Motor neuron (in vitro differentiated cells): ENCODE data around the gene ANKDD1A. TPM values are rescaled to one million over a fixed set of nuclear protein-coding genes. Genes with fewer than 3 reads are reported as not detected.

ENCODE experiments used
- ATAC-seq, 8 experiments: fragments of 200-7000 bp; cut with Tn5 transposase; replicated peaks in 6 of 8; 2 replicates each; pipeline ENCODE4 v1.8.0; 2021; ENCODE audit warnings: mild to moderate bottlenecking in 8 of 8, moderate library complexity in 8 of 8
- H3K27ac ChIP-seq, 2 donors: fragments of 250-450 bp; sonication (Bioruptor Pico); 2 replicates each; pipeline ENCODE4 v1.9.0; 2021; ENCODE audit warnings: antibody characterized with exemption in 2 of 2, mild to moderate bottlenecking in 2 of 2, moderate library complexity in 1 of 2
- H3K4me1 ChIP-seq, 2 donors: fragments of 250-450 bp; sonication (Bioruptor Pico); replicated peaks in 1 of 2; 2 replicates each; pipeline ENCODE4 v1.6.1; 2021; ENCODE audit warnings: antibody characterized with exemption in 2 of 2, mild to moderate bottlenecking in 2 of 2, moderate library complexity in 1 of 2
- H3K4me3 ChIP-seq, 5 donors: fragments of 250-450 bp; sonication (Bioruptor Pico); 2 replicates each; pipeline ENCODE4 v1.9.0; 2021; ENCODE audit warnings: antibody characterized with exemption in 5 of 5, mild to moderate bottlenecking in 5 of 5, moderate library complexity in 4 of 5
- WGBS, 10 experiments: fragments of 450-650 bp; shearing (Covaris generic); methylation state at CpG; one replicate each; pipeline ENCODE4 v1.0.0; 2022; 5-methylcytosine and 5-hydroxymethylcytosine counted together
- in situ Hi-C, 9 experiments: fragments of 400-800 bp; cut with MboI; loops; one replicate each; pipeline ENCODE4 v1.15.0; 2021; ENCODE audit warnings: low sequenced_read_pairs in 9 of 9, low pct_unique_long_range_greater_than_20kb in 2 of 9; ENCODE audit not compliant: unreplicated experiment in 9 of 9
- total RNA-seq, 8 experiments: library from RNA; unstranded; fragments of 300-600 nt; gene quantifications; 2 replicates each; pipeline versions ENCODE4 v1.2.3 to v1.2.4, GENCODE V29; 2022

The ANKDD1A gene
- 1 to 10 TPM; 1.0 to 7.7 (median 3.4) TPM for total RNA-seq

GRCh38 chr15:64911311-64912186 lies at the start of gene ANKDD1A:
Gene ANKDD1A (plus strand): TSS chr15:64911902. CDS start chr15:64911931, 29 bp downstream.
- Histone ChIP-seq H3K4me3 (peak within 1 kb of the TSS; percentile 30 to 61 (median 46)), H3K4me1 (peaks cover 0 to 12% of the 10 kb centered on the region in 2 donors), H3K27ac (no peak within 1 kb of the TSS)
- WGBS, 10 experiments = 0 to 55% (median 20%) methylated on average over 1 to 16 of the region's 72 CpGs; no CpG with 5 or more reads in 1 of the 10 experiments
- in situ Hi-C loops = loop anchor here in 1 of 9 experiments (25.0 kb wide), 1 partner anchor 174 kb away; no protein-coding TSS in a partner anchor
- ATAC-seq = peak; percentile 81 to 97 (median 94)

DNA sequence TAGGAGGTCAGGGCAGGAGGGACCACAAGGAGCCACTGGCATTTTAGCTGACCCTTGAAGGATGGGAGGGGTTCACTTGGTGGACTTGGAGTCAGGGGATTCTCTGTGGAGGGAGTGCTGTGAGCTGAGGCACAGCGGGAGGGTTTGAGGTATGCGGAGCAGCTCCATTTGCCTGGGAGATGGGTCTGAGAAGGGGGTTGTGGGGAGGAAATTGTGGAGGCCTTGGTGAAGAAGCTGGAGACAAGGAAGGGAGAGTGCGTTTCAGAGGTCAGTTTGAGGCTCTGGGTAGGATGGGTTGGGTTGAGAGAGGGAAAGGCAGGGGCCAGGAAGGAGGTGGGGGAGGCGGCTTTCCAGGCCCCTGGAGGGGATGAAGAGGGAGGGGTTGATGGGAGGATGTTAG lies 49.7 kb upstream of the ANKDD1A start:
- Histone ChIP-seq H3K27ac (no peak overlapping the region), H3K4me1 (peaks cover 11 to 25% of the 10 kb centered on the region in 2 donors), H3K4me3 (no peak overlapping the region)
- WGBS, 10 experiments = 79 to 100% (median 92%) methylated on average over 1 to 2 of the region's 4 CpGs; no CpG with 5 or more reads in 4 of the 10 experiments
- in situ Hi-C loops = no loop called here
- ATAC-seq = no peak

- Histone ChIP-seq H3K27ac (no peak overlapping the region), H3K4me3 (no peak overlapping the region), H3K4me1 (peaks cover 12 to 23% of the 10 kb centered on the region in 2 donors)
- WGBS, 10 experiments = 100% methylated on average over 1 of the region's 1 CpG; no CpG with 5 or more reads in 8 of the 10 experiments
- in situ Hi-C loops = no loop called here
- no peak for ATAC-seq
Observed at GRCh38 chr15:64862408-64862807, 49.3 kb upstream of the ANKDD1A start.

DNA sequence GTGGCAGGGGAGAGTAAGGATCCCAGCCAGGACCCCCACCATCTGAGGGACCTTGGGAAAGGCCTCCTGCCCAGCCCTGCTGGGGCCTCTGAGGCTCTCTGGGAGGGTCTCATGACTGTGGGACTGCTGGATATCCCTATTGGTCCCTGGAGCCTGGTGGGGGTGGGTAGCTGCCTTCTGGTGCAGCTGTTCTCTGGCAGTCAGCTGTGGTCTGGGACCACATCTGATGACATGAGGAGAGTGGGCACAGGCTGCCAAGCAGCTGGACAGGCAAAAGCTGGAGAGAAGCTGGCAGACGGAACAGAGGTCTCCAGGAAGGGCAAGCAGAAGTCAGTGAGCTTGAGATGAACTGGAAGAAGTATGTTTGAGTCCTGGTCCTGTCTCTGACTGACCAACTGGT lies 47.6 kb upstream of the ANKDD1A start:
- WGBS, 10 experiments = 100% methylated on average over 1 of the region's 1 CpG; no CpG with 5 or more reads in 9 of the 10 experiments
- Histone ChIP-seq H3K4me3 (no peak overlapping the region), H3K27ac (no peak overlapping the region), H3K4me1 (peaks cover 12 to 18% of the 10 kb centered on the region in 2 donors)
- in situ Hi-C loops = no loop called here
- ATAC-seq = no peak

GRCh38 chr15:64865126-64865997 lies 46.3 kb upstream of the ANKDD1A start:
- WGBS, 10 experiments = 90 to 100% (median 98%) methylated on average over 1 to 6 of the region's 12 CpGs; no CpG with 5 or more reads in 4 of the 10 experiments
- peak in 1 of 8 experiments; percentile 0 for ATAC-seq
- in situ Hi-C loops = no loop called here
- H3K4me1 ChIP-seq = peaks cover 12 to 18% of the 10 kb centered on the region in 2 donors
- H3K4me3 ChIP-seq = no peak overlapping the region
- no peak overlapping the region for H3K27ac ChIP-seq

GRCh38 chr15:64865998-64866520 lies 45.6 kb upstream of the ANKDD1A start:
- peaks cover 12 to 18% of the 10 kb centered on the region in 2 donors for H3K4me1 ChIP-seq
- in situ Hi-C loops = no loop called here
- H3K27ac ChIP-seq = peak overlapping the region in 1 of 2 donors; percentile 4
- WGBS, 10 experiments = 20 to 64% (median 51%) methylated on average over 1 to 4 of the region's 6 CpGs; no CpG with 5 or more reads in 7 of the 10 experiments
- H3K4me3 ChIP-seq = no peak overlapping the region
- ATAC-seq = peak; percentile 1 to 94 (median 88)

DNA sequence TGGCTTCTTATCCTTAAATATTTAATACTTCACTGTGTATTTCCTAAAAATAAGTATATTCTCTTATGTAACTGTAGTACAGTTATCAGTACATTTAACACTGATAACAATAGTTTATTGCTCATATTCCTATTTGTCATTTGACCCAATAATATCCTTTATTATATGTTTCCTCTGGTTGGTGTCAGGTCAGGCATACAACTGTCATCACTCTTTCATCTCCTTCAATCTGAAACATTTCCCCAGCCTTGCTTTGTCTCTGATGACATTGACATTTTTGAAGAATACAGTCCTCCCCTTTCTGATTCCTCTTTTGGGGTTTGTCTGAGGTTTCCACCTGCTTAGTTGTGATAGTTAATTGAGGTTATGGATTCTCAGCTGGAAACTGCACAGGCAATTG lies 42.2 kb upstream of the ANKDD1A start:
- in situ Hi-C loops = no loop called here
- Histone ChIP-seq H3K4me3 (no peak overlapping the region), H3K27ac (no peak overlapping the region), H3K4me1 (peaks cover 15 to 19% of the 10 kb centered on the region in 2 donors)
- no peak for ATAC-seq

DNA sequence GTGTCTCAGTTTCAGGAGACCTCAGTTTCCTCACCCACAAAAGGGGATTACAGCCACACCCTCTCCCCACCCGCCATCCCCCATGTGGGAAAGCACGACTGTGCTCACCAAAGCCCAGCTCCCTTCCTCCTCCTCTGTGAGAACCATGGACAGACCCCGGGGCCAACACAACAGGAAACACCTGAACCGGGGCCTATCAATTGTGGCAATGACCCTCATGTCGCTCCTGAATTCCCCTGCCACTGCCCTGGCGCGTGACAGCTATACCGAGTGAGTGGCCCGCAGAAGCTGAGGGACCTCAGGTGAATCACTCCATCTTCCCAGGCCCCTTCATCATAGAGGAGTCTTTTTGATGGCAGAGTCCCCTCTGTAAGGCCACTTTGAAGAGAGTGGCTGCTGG lies 41.3 kb upstream of the ANKDD1A start:
- no peak overlapping the region for H3K4me3 ChIP-seq
- peaks cover 19 to 27% of the 10 kb centered on the region in 2 donors for H3K4me1 ChIP-seq
- in situ Hi-C loops = no loop called here
- H3K27ac ChIP-seq = no peak overlapping the region
- WGBS, 10 experiments = 92 to 100% (median 93%) methylated on average over 2 to 6 of the region's 9 CpGs; no CpG with 5 or more reads in 6 of the 10 experiments
- ATAC-seq = no peak

DNA sequence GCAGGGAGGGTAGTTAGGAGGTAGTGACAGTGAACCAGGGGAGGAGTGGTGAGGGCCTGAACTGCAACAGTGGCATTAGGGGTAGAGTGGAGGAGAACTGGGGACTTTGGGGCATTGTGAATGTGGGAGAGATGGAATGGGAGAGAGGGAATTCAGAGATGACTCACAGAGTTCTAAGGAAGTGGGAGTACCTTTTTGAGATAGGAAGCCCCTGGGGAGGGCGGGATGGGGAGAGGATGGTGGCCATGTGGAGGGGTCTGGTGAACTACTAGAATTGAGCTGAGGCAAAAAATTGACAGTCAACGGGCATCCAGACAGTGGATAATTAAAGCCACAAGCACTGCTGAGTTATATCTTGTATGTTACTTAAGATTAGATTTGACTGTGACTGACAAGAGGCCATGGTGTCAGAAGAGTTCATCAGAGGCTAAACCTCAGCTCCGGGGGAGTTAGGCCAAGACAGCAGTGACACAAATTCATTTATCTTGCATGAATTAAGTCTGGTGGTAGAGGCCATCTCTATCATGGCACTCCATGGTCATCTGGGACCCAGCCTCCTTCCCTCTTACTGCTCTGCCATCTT lies 36.0 kb upstream of the ANKDD1A start:
- 17 to 100% (median 60%) methylated on average over 1 of the region's 3 CpGs; no CpG with 5 or more reads in 6 of the 10 experiments for WGBS, 10 experiments
- Histone ChIP-seq H3K4me1 (peaks cover 7 to 10% of the 10 kb centered on the region in 2 donors), H3K27ac (no peak overlapping the region), H3K4me3 (no peak overlapping the region)
- no peak for ATAC-seq
- in situ Hi-C loops = no loop called here

DNA sequence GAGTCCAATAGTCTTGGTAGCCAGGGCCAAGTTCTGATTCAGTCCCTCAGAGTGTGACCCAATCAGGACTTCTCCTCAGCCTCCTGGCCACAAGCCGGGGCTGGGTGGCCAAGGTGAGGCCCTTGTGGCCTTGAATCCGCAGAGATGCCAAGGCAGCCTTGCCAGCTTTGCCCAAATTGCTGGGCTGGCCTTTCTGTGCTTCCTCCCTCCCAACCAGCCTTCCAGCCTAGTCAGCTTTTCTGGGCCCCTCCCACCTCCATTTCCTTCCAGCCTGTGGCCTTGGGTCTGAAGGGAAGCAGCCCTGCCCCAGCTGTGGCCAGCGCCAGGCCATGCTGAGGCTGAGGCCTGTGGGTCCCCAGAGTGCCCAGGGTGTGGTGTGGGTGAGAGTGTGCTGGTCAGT lies 34.3 kb upstream of the ANKDD1A start:
- ATAC-seq = peak in 2 of 8 experiments; percentile 9 to 39
- H3K4me1 ChIP-seq = peaks cover 7 to 10% of the 10 kb centered on the region in 2 donors
- 80% methylated on average over 2 of the region's 3 CpGs; no CpG with 5 or more reads in 9 of the 10 experiments for WGBS, 10 experiments
- H3K4me3 ChIP-seq = no peak overlapping the region
- no peak overlapping the region for H3K27ac ChIP-seq
- in situ Hi-C loops = no loop called here

DNA sequence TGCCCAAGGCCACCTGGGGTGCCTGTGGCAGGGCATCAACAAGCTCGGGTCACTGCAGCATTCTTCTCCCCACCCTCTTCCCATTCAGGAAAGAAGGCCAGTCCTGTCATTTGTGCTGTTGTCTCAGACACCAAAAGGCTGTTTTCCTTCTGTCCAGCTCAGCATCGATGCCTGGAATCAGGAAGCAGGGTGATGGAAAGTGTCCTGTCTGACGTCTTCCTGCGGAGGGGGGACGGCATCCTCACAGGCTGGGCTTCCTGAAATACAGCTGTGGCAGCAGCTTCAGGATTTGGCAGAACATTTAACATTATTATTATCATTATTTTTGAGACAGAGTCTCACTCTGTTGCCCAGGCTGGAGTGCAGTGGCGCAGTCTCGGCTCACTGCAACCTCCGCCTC lies 33.0 kb upstream of the ANKDD1A start:
- ATAC-seq = no peak
- no peak overlapping the region for H3K4me3 ChIP-seq
- H3K4me1 ChIP-seq = peaks cover 7 to 10% of the 10 kb centered on the region in 2 donors
- no peak overlapping the region for H3K27ac ChIP-seq
- 42 to 96% (median 80%) methylated on average over 1 to 7 of the region's 8 CpGs; no CpG with 5 or more reads in 3 of the 10 experiments for WGBS, 10 experiments
- in situ Hi-C loops = no loop called here

DNA sequence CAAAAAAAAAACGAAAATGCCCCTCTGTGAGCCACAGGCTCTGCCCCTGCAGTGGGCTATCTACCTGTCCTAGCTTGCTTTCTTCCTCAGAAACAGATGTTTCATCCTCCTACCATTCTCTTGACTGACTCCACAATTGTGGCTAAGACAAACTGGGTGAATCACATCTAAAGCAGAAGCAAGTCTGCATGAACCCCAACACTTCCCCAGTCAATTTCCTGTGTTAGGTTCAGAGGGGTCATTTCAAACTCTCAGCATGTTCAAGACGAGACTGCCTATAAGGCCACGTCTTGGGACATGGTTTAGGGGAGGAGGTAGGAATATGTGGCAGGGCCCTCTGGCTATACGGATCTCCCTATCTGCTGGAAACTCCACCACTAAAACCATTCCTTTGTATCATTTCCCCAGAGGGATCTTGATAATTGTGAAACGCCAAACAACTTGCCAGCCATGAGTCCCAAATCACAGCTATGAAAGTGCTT lies 28.6 kb upstream of the ANKDD1A start:
- H3K4me3 ChIP-seq = no peak overlapping the region
- no peak for ATAC-seq
- WGBS, 10 experiments = 33 to 100% (median 67%) methylated on average over 1 to 4 of the region's 5 CpGs; no CpG with 5 or more reads in 2 of the 10 experiments
- peaks cover 0 to 5% of the 10 kb centered on the region in 2 donors for H3K4me1 ChIP-seq
- no peak overlapping the region for H3K27ac ChIP-seq
- in situ Hi-C loops = no loop called here
